Smooth muscle cell (in vitro differentiated cells): ENCODE measurements around the gene FGF21. TPM values are rescaled to one million over a fixed set of nuclear protein-coding genes. Genes with fewer than 3 reads are reported as not detected.
A peak's percentile ranks its signal among the peaks of the same experiment; 100 is the strongest.

Experiments used
- DNase-seq: peaks from one replicate; lab custom pipeline; 2025; ENCODE audit not compliant: unreplicated experiment; lab: John Stamatoyannopoulos, UW
- H2AFZ ChIP-seq: fragments of 200-600 bp; sonication (generic); 2 replicates; pipeline ENCODE4 v1.6.0; 2016; ENCODE audit warnings: antibody characterized with exemption, low read depth, mild to moderate bottlenecking
- H3F3A ChIP-seq: fragments of 200-600 bp; sonication (generic); 2 replicates; pipeline ENCODE4 v1.6.0; 2017; ENCODE audit warnings: antibody characterized with exemption, low read depth
- H3K27ac ChIP-seq: fragments of 200-600 bp; sonication (generic); 2 replicates; pipeline ENCODE4 v1.5.1; 2016; ENCODE audit warnings: low read depth, mild to moderate bottlenecking
- H3K27me3 ChIP-seq: fragments of 200-600 bp; sonication (generic); 2 replicates; pipeline ENCODE4 v1.6.1; 2016; ENCODE audit warnings: low read depth, mild to moderate bottlenecking
- H3K36me3 ChIP-seq: fragments of 200-600 bp; sonication (generic); 2 replicates; pipeline ENCODE4 v1.5.1; 2016; ENCODE audit warnings: low read depth
- H3K4me1 ChIP-seq: fragments of 200-600 bp; sonication (generic); 2 replicates; pipeline ENCODE4 v1.5.1; 2016; ENCODE audit warnings: low read depth
- H3K4me2 ChIP-seq: fragments of 200-600 bp; sonication (generic); 2 replicates; pipeline ENCODE4 v1.6.0; 2016; ENCODE audit warnings: mild to moderate bottlenecking
- H3K4me3 ChIP-seq: fragments of 200-600 bp; sonication (generic); 2 replicates; pipeline ENCODE4 v1.5.1; 2016; ENCODE audit warnings: mild to moderate bottlenecking
- H3K79me2 ChIP-seq: fragments of 200-600 bp; sonication (generic); 2 replicates; pipeline ENCODE4 v1.6.0; 2016; ENCODE audit warnings: low read depth, mild to moderate bottlenecking
- H3K9ac ChIP-seq: fragments of 200-600 bp; sonication (generic); 2 replicates; pipeline ENCODE4 v1.6.0; 2016; ENCODE audit warnings: low read depth
- H3K9me3 ChIP-seq: fragments of 200-600 bp; sonication (generic); replicated peaks from 2 replicates; pipeline ENCODE4 v1.5.1; 2016; ENCODE audit warnings: low read depth
- H4K20me1 ChIP-seq: fragments of 200-600 bp; sonication (generic); 2 replicates; pipeline ENCODE4 v1.6.0; 2016; ENCODE audit warnings: low read depth
- WGBS: methylation state at CpG from one replicate; pipeline ENCODE4 v1.1.7; 2016; ENCODE audit warnings: low lambda C conversion rate; 5-methylcytosine and 5-hydroxymethylcytosine counted together
- polyA plus RNA-seq: library from polyadenylated mRNA; unstranded; fragments of >200 nt; fragmentation: Nextera tagmentation; extraction: Ambion mirVana; gene quantifications from 2 replicates; pipeline ENCODE4 v1.2.1, GENCODE V29; 2016
- total RNA-seq: library from RNA; depleted of rRNA; stranded (reverse); fragments of >200 nt; gene quantifications from 2 replicates; pipeline ENCODE4 v1.2.3, GENCODE V29; 2014
- TF ChIP-seq, protein P1 (sequence below): fragments of 200-600 bp; sonication (generic); IDR thresholded peaks from 2 replicates; pipeline ENCODE4 v1.5.1; 2017; ENCODE audit warnings: borderline replicate concordance, mild to moderate bottlenecking, antibody characterized with exemption; ENCODE audit not compliant: insufficient read depth, poor library complexity, severe bottlenecking

FGF21 gene
- total and polyA plus RNA-seq, 2 experiments from 2014 or later, result not detected

DNA sequence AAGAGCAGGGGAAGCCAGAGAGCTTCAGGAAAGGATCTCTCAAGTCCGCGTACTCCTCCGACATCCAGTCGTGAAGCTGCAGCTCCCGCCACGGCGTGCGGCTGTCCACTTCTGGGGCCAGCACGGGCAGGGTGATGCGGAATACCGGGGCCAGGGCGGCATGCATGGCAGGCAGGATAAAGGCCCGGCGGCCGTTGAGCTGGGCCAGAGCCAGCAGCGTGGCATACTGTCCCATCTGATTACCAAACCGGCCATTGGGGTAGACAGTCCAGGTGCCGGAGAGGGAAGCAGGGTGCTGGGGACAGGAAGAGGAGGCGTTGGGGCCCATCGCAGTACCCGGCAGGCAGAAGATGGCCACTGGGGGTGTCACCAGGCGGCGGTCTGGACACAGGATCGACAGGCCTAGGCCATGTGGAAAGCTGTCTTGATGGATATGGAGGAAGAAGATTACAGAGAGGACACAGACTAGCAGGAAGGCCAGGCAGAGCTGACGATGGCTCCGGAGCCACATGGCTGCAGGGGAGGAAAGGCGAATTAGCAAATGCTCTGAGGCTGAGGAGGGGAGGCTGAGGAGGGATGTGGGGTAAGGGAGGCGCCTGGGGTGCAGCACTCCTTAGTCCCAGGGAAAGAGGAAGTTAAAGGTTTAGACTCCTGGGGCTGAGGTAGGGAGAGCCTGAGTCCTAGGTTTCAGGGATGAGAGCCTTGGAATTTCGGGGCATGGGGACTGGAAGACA, 4.4 kb upstream of the FGF21 start:
- no peaks in the 10 kb centered on the region for H3K79me2 ChIP-seq
- TF ChIP-seq, protein P1, sequence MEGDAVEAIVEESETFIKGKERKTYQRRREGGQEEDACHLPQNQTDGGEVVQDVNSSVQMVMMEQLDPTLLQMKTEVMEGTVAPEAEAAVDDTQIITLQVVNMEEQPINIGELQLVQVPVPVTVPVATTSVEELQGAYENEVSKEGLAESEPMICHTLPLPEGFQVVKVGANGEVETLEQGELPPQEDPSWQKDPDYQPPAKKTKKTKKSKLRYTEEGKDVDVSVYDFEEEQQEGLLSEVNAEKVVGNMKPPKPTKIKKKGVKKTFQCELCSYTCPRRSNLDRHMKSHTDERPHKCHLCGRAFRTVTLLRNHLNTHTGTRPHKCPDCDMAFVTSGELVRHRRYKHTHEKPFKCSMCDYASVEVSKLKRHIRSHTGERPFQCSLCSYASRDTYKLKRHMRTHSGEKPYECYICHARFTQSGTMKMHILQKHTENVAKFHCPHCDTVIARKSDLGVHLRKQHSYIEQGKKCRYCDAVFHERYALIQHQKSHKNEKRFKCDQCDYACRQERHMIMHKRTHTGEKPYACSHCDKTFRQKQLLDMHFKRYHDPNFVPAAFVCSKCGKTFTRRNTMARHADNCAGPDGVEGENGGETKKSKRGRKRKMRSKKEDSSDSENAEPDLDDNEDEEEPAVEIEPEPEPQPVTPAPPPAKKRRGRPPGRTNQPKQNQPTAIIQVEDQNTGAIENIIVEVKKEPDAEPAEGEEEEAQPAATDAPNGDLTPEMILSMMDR, result no peak
- H3K9me3 ChIP-seq, result no peaks in the 10 kb centered on the region
- peaks cover 3% of the 10 kb centered on the region for H3K4me1 ChIP-seq
- H2AFZ ChIP-seq, result no peak overlapping the region
- peaks cover 6% of the 10 kb centered on the region for H3F3A ChIP-seq
- no peak overlapping the region for H3K9ac ChIP-seq
- H4K20me1 ChIP-seq, result no peaks in the 10 kb centered on the region
- H3K36me3 ChIP-seq, result no peaks in the 10 kb centered on the region
- no peak overlapping the region for H3K4me3 ChIP-seq
- no peak overlapping the region for H3K4me2 ChIP-seq
- 92% methylated on average over 29 of the region's 29 CpGs for WGBS
- H3K27ac ChIP-seq, result no peak overlapping the region
- peaks cover 15% of the 10 kb centered on the region for H3K27me3 ChIP-seq
- DNase-seq, result no peak

DNA sequence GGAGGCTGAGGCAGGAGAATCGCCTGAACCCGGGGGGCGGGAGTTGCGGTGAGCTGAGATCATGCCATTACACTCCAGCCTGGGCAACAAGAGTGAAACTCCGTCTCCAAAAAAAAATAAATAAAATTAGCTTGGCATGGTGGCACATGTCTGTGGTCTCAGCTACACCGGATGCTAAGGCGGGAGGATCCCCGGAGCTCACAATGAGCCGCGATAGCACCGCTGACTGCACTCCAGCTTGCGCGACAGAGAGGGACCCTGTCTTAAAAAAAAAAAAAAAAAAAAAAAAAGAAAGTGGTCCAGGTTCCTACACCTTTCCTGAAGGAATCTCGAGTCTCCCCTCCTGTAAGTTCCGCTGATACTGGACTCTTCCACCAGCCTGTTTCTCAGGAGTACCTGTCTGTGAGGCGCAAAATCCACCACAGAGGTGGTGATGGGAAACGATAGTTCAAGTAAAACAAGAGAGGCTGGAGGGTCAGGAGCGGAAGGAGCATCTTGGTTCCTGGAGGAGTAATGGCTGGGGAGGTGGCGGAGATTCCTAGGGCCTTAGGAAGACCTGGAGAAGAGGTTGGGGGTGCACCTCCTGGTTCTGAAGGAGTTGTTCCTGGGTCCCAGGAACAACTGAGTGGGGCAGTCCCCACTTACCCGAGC, 3.4 kb upstream of the FGF21 start:
- peak overlapping the region; percentile 54 for H3K4me3 ChIP-seq
- H4K20me1 ChIP-seq, result no peaks in the 10 kb centered on the region
- peaks cover 3% of the 10 kb centered on the region for H3K4me1 ChIP-seq
- peak overlapping the region; percentile 95 for H3K4me2 ChIP-seq
- peaks cover 15% of the 10 kb centered on the region for H3K27me3 ChIP-seq
- 29% methylated on average over 19 of the region's 20 CpGs for WGBS
- H2AFZ ChIP-seq, result peak overlapping the region; percentile 73
- peaks cover 6% of the 10 kb centered on the region for H3F3A ChIP-seq
- H3K9ac ChIP-seq, result peak overlapping the region; percentile 11
- no peak overlapping the region for H3K27ac ChIP-seq
- no peaks in the 10 kb centered on the region for H3K79me2 ChIP-seq
- H3K9me3 ChIP-seq, result no peaks in the 10 kb centered on the region
- no peaks in the 10 kb centered on the region for H3K36me3 ChIP-seq
- DNase-seq, result no peak
- TF ChIP-seq, protein P1, result no peak

DNA sequence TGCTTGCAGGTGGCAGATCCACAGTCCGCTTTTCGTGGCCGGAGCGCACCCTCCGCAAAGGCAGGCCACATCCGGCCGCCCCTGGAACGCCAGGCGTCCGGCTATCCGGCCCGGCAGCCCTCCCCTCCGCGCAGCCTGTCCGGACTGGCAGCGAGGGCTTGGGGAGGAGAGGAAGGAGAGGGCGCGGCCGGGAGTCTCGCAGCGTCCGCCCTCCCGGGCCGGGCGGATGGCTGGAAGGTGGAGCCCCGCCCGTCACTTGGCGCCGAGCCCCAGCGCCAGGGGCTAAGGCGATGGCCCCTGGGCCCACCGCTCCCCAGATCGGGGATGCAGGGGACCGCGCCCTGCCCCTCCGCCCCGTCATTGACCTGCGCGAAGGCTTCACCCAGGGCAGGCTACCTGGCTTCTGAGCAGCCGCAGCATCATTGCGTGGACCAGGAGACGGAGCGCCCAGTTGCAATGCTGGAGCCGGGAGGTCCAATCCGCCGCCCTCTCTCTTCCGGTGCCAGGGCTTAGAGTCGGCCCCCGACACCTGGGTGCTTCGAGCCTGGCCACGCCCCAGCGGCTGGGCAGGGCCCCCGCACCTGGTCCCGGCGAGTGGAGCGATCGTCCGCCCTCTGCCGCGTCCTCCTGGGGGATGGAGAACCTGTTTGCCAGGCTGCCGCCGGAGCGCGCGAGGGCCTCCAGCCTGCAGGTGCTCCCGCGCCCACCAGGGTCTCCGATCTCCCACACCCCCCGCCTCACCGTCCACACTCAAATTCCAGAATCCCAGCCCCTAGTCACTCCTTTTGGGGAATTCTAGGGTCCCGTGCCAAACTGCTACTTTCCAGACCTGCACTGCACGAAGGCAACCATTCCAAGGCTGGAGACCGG, 2.6 kb upstream of the FGF21 start, which contains the start of gene FUT1:
TSS of gene FUT1 (minus strand) at position 146 of the 870 bp plus-strand sequence. CDS start 1,360 bp downstream, outside the sequence.
- Histone ChIP-seq H3K9ac (peak within 1 kb of the TSS; percentile 11), H3K79me2 (no peaks in the 10 kb centered on the region), H3K27me3 (peaks cover 15% of the 10 kb centered on the region), H3K4me3 (peak within 1 kb of the TSS; percentile 54), H3K9me3 (no peaks in the 10 kb centered on the region), H3K36me3 (no peaks in the 10 kb centered on the region), H4K20me1 (no peaks in the 10 kb centered on the region), H3F3A (peaks cover 6% of the 10 kb centered on the region), H2AFZ (peak within 1 kb of the TSS; percentile 73), H3K27ac (no peak within 1 kb of the TSS), H3K4me2 (peak within 1 kb of the TSS; percentile 95), H3K4me1 (peaks cover 3% of the 10 kb centered on the region)
- DNase-seq, result no peak
- WGBS, result 3% methylated on average over 57 of the region's 73 CpGs
- TF ChIP-seq, protein P1, result peak; percentile 23
